CD14-positive monocyte (primary cell): Measurements from ENCODE around the gene SNX9. TPM values are rescaled to one million over a fixed set of nuclear protein-coding genes. Genes with fewer than 3 reads are reported as not detected.

Source experiments
- DNase-seq, 3 donors: peaks; one replicate each; pipeline ENCODE4 v3.0.0-alpha.2; 2011 to 2022
- H2AFZ ChIP-seq: 2 replicates; pipeline ENCODE4 v1.6.0; 2012; ENCODE audit warnings: mild to moderate bottlenecking, low read depth, low read length, inconsistent platforms; ENCODE audit not compliant: insufficient read depth, poor library complexity, severe bottlenecking
- H3K27ac ChIP-seq, 2 donors: 1 replicate in 1 of 2; 2 replicates in 1 of 2; pipeline ENCODE4 v1.5.1; 2012 to 2013; ENCODE audit warnings: low read length in 2 of 2, control low read depth in 1 of 2, inconsistent platforms in 1 of 2, low read depth in 1 of 2, mild to moderate bottlenecking in 1 of 2
- H3K27me3 ChIP-seq, 2 donors: one replicate each; pipeline versions ENCODE4 v1.6.0 to v1.6.1; 2011 to 2013; ENCODE audit warnings: low read length in 2 of 2; ENCODE audit not compliant: control insufficient read depth in 2 of 2, insufficient read depth in 2 of 2
- H3K36me3 ChIP-seq, 2 donors: replicated peaks in 1 of 2; 1 replicate in 1 of 2; 2 replicates in 1 of 2; pipeline versions ENCODE4 v1.5.1 to v1.6.1; 2012 to 2013; ENCODE audit warnings: low read length in 2 of 2, control low read depth in 1 of 2, inconsistent platforms in 1 of 2, mild to moderate bottlenecking in 1 of 2; ENCODE audit not compliant: insufficient read depth in 2 of 2, control insufficient read depth in 1 of 2
- H3K4me1 ChIP-seq, 2 donors: 1 replicate in 1 of 2; 2 replicates in 1 of 2; pipeline versions ENCODE4 v1.5.1 to v1.6.1; 2012 to 2013; ENCODE audit warnings: low read length in 2 of 2, control low read depth in 1 of 2, inconsistent platforms in 1 of 2, mild to moderate bottlenecking in 1 of 2, moderate library complexity in 1 of 2; ENCODE audit not compliant: insufficient read depth in 2 of 2, control insufficient read depth in 1 of 2
- H3K4me2 ChIP-seq: replicated peaks from 2 replicates; pipeline ENCODE3; 2012; ENCODE audit warnings: low read length, moderate library complexity, mild to moderate bottlenecking; ENCODE audit not compliant: poor library complexity, severe bottlenecking; ENCODE audit errors: extremely low read depth
- H3K4me3 ChIP-seq, 3 experiments: fragments of 200-600 bp in 1 of 3; sonication (generic) in 1 of 3; replicated peaks in 1 of 3; 1 replicate in 2 of 3; 2 replicates in 1 of 3; pipeline ENCODE4 v1.5.1; 2011 to 2013; ENCODE audit warnings: low read length in 3 of 3, mild to moderate bottlenecking in 3 of 3, control low read depth in 2 of 3, low read depth in 2 of 3, inconsistent platforms in 1 of 3, moderate library complexity in 1 of 3
- H3K79me2 ChIP-seq: 2 replicates; pipeline ENCODE4 v1.6.0; 2012; ENCODE audit warnings: mild to moderate bottlenecking, control low read depth, inconsistent platforms, low read length, moderate library complexity; ENCODE audit not compliant: insufficient read depth
- H3K9ac ChIP-seq: 2 replicates; pipeline ENCODE4 v1.6.0; 2017; ENCODE audit warnings: low read length, mild to moderate bottlenecking; ENCODE audit not compliant: insufficient read depth, poor library complexity, severe bottlenecking
- H3K9me3 ChIP-seq, 2 donors: replicated peaks in 1 of 2; 1 replicate in 1 of 2; 2 replicates in 1 of 2; pipeline versions ENCODE4 v1.5.1 to v1.6.1; 2012 to 2013; ENCODE audit warnings: low read length in 2 of 2, control low read depth in 1 of 2; ENCODE audit not compliant: control insufficient read depth in 1 of 2, insufficient read depth in 1 of 2
- H4K20me1 ChIP-seq: 2 replicates; pipeline ENCODE4 v1.6.0; 2012; ENCODE audit warnings: mild to moderate bottlenecking, low read length, control low read depth, moderate library complexity; ENCODE audit not compliant: insufficient read depth
- H3K27ac Mint-ChIP-seq, 7 donors: one replicate each; pipeline ENCODE4 v1.8.0; 2020; ENCODE audit warnings: mild to moderate bottlenecking in 7 of 7, mixed read lengths in 7 of 7, moderate library complexity in 6 of 7, inconsistent platforms in 2 of 7
- H3K27me3 Mint-ChIP-seq, 3 donors: one replicate each; pipeline ENCODE4 v1.8.0; 2021 to 2022; ENCODE audit warnings: low read depth in 3 of 3, mild to moderate bottlenecking in 3 of 3, mixed read lengths in 3 of 3, moderate library complexity in 3 of 3, inconsistent platforms in 1 of 3
- H3K36me3 Mint-ChIP-seq, 2 donors: one replicate each; pipeline ENCODE4 v1.8.0; 2020; ENCODE audit warnings: mixed read lengths in 2 of 2, inconsistent platforms in 1 of 2, mild to moderate bottlenecking in 1 of 2
- H3K4me1 Mint-ChIP-seq: one replicate; pipeline ENCODE4 v1.8.0; 2020; ENCODE audit warnings: mild to moderate bottlenecking, mixed read lengths
- H3K4me3 Mint-ChIP-seq, 2 donors: one replicate each; pipeline ENCODE4 v1.8.0; 2020; ENCODE audit warnings: mild to moderate bottlenecking in 2 of 2, mixed read lengths in 2 of 2, moderate library complexity in 1 of 2
- H3K9me3 Mint-ChIP-seq, 7 donors: one replicate each; pipeline ENCODE4 v1.8.0; 2020 to 2022; ENCODE audit warnings: mixed read lengths in 7 of 7, mild to moderate bottlenecking in 6 of 7, moderate library complexity in 6 of 7, inconsistent platforms in 2 of 7
- WGBS: methylation state at CpG from one replicate; pipeline ENCODE4 v1.1.5; 2013; ENCODE audit warnings: missing lambda C conversion rate; ENCODE audit not compliant: insufficient coverage; 5-methylcytosine and 5-hydroxymethylcytosine counted together
- intact Hi-C, 2 donors: fragments of 100-400 bp; cut with micrococcal nuclease; formaldehyde crosslinking; loops; one replicate each; pipeline versions ENCODE4 v1.15.0 to v1.15.1; 2023
- polyA plus RNA-seq, 3 donors: library from polyadenylated mRNA; depleted of rRNA in 1 of 3; unstranded in 2 of 3; stranded (reverse) in 1 of 3; fragments of 300-500 nt in 2 of 3; fragments of >200 nt in 1 of 3; fragmentation: Illumina TruSeq in 2 of 3; gene quantifications; 1 replicate in 2 of 3; 2 replicates in 1 of 3; pipeline ENCODE4 v1.2.3, GENCODE V29; 2012 to 2021
- TF ChIP-seq, protein P1 (sequence below): fragments of 200-600 bp; IDR thresholded peaks from one replicate; pipeline ENCODE4 v1.8.0; 2022; ENCODE audit warnings: antibody characterized with exemption, mild to moderate bottlenecking

The SNX9 gene
- polyA plus RNA-seq, 3 donors = 5.5 to 8.1 (median 7.2) TPM

DNA sequence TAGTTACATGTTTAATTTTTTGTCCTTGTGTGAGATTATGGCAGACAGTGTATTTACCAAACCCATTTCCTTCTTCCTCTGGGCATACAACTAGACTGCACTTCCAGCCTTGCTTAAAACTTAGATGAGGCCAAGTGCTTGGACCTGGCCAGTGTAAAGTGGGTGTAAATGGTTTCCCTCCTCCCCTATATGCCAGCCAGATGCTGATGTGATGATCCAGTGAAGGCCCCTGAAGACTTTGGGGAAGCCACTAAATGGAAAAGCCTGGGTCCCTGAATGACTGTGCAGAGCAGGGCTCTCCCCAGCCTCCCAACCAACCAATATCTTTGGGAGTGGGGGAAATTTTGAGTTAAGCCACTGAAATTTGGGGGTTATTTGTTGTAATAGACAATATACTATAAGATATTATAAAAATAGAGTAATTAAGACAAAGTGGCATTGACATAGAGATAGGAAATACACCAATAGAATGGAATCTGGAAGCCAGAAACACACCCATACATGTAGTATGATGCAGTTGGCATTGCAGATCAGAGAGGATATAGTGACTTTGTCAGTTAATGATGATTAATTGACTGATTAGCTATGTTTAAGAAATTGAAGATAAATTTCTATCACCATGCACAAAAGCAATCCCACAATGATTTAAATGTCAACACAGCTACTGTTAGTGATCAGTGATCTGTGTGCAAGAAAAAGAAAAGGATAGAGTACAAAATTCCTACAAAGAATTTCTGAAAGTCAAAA lies 10.4 kb upstream of the SNX9 start:
- Mint-ChIP-seq H3K9me3 (peaks cover 0 to 10% (median 5%) of the 10 kb centered on the region in 7 donors), H3K27ac (no peak overlapping the region), H3K36me3 (no peaks in the 10 kb centered on the region), H3K4me1 (peaks cover 5% of the 10 kb centered on the region), H3K4me3 (no peak overlapping the region), H3K27me3 (no peaks in the 10 kb centered on the region)
- intact Hi-C loops = no loop called here
- Histone ChIP-seq H3K36me3 (no peaks in the 10 kb centered on the region), H3K27ac (no peak overlapping the region), H4K20me1 (no peaks in the 10 kb centered on the region), H3K27me3 (no peaks in the 10 kb centered on the region), H3K79me2 (no peaks in the 10 kb centered on the region), H2AFZ (no peak overlapping the region), H3K9ac (no peak overlapping the region), H3K9me3 (peaks cover 0 to 3% of the 10 kb centered on the region in 2 donors), H3K4me2 (no peak overlapping the region), H3K4me3 (no peak overlapping the region), H3K4me1 (no peaks in the 10 kb centered on the region)
- TF ChIP-seq, protein P1, sequence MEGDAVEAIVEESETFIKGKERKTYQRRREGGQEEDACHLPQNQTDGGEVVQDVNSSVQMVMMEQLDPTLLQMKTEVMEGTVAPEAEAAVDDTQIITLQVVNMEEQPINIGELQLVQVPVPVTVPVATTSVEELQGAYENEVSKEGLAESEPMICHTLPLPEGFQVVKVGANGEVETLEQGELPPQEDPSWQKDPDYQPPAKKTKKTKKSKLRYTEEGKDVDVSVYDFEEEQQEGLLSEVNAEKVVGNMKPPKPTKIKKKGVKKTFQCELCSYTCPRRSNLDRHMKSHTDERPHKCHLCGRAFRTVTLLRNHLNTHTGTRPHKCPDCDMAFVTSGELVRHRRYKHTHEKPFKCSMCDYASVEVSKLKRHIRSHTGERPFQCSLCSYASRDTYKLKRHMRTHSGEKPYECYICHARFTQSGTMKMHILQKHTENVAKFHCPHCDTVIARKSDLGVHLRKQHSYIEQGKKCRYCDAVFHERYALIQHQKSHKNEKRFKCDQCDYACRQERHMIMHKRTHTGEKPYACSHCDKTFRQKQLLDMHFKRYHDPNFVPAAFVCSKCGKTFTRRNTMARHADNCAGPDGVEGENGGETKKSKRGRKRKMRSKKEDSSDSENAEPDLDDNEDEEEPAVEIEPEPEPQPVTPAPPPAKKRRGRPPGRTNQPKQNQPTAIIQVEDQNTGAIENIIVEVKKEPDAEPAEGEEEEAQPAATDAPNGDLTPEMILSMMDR = no peak
- DNase-seq = no peak

DNA sequence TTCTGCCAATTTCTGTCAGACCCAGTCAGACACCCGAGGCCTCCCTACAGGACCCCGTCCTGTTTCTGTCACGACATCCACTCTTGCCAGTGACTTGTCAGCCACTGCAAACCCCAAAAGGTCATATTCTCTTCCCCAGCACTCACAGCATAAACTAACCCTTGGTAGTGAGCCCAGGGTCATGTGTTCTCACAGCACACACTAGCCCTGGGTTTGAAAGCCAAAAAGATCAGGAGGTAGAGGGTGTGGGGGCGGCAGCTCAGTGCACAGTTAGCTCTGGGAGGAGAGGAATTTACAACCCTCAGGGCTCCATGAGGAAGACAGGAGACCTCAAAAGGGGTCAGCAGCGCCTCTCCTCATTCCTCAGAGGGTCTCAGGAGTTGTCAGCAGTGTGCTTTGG lies 9.9 kb upstream of the SNX9 start:
- TF ChIP-seq, protein P1 = no peak
- H3K4me1 Mint-ChIP-seq = peaks cover 5% of the 10 kb centered on the region
- H2AFZ ChIP-seq = no peak overlapping the region
- no peak for DNase-seq
- no peaks in the 10 kb centered on the region for H4K20me1 ChIP-seq
- no peak overlapping the region for H3K4me3 Mint-ChIP-seq
- H3K9me3 Mint-ChIP-seq = peaks cover 0 to 10% (median 5%) of the 10 kb centered on the region in 7 donors
- no peaks in the 10 kb centered on the region for H3K27me3 ChIP-seq
- H3K36me3 ChIP-seq = no peaks in the 10 kb centered on the region
- no peak overlapping the region for H3K9ac ChIP-seq
- H3K4me1 ChIP-seq = no peaks in the 10 kb centered on the region
- H3K27me3 Mint-ChIP-seq = peaks cover 0 to under 1% (median 0%) of the 10 kb centered on the region in 3 donors
- no peaks in the 10 kb centered on the region for H3K36me3 Mint-ChIP-seq
- no peak overlapping the region for H3K27ac Mint-ChIP-seq
- H3K4me3 ChIP-seq = no peak overlapping the region
- H3K9me3 ChIP-seq = peaks cover 0 to 3% of the 10 kb centered on the region in 2 donors
- no peaks in the 10 kb centered on the region for H3K79me2 ChIP-seq
- H3K27ac ChIP-seq = no peak overlapping the region
- intact Hi-C loops = no loop called here
- H3K4me2 ChIP-seq = no peak overlapping the region
- 96% methylated on average over 4 of the region's 5 CpGs for WGBS
